GM10248 (cell line): ENCODE measurements around the gene RET.

Source experiments
- CTCF ChIA-PET: fragments of 300-600 bp; sonication (Branson Sonifier 250); formaldehyde crosslinking; extraction: SDS; loops from one replicate; lab custom pipeline; 2021; ENCODE audit warnings: antibody characterized with exemption; lab: Yijun Ruan, JAX
- POLR2A ChIA-PET: fragments of 350-650 bp; sonication (Branson Sonifier 250); formaldehyde crosslinking; extraction: SDS; loops from one replicate; lab custom pipeline; 2020; ENCODE audit warnings: antibody characterized with exemption; lab: Yijun Ruan, JAX
- DNase-seq: peaks from one replicate; pipeline ENCODE4 v3.0.0; 2012; ENCODE audit errors: extremely low spot score
- CTCF ChIP-seq: IDR thresholded peaks from 2 replicates; pipeline ENCODE4 v1.5.1; 2012; ENCODE audit warnings: mild to moderate bottlenecking, low read depth; ENCODE audit errors: extremely low read depth, missing control alignments, control extremely low read depth

RET gene

GRCh38 chr10:43076876-43077420, at the start of gene RET:
TSS of gene RET (plus strand) at chr10:43077069. CDS start at chr10:43077259, 190 bp downstream.
- ChIA-PET POLR2A (no interaction called here), CTCF (no interaction called here)
- DNase-seq: no peak
- no peak for TF ChIP-seq CTCF

- TF ChIP-seq CTCF: no peak
- ChIA-PET POLR2A (no interaction called here), CTCF (no interaction called here)
- DNase-seq: no peak
These were observed 49.4 kb upstream of the RET start for GRCh38 chr10:43027331-43027955.

- no peak for DNase-seq
- no peak for TF ChIP-seq CTCF
- CTCF ChIA-PET: interaction anchor here (1.5 kb wide), 1 partner anchor 9 kb away, joined by 3 read pairs; no protein-coding TSS in a partner anchor
- POLR2A ChIA-PET: no interaction called here
These were observed 48.7 kb upstream of the RET start for GRCh38 chr10:43028143-43028542.

GRCh38 chr10:43029043-43029442, 47.8 kb upstream of the RET start:
- TF ChIP-seq CTCF: no peak
- POLR2A ChIA-PET: no interaction called here
- DNase-seq: no peak
- CTCF ChIA-PET: interaction anchor here (1.5 kb wide), 1 partner anchor 8 kb away, joined by 3 read pairs; no protein-coding TSS in a partner anchor

- no peak for DNase-seq
- TF ChIP-seq CTCF: no peak
- POLR2A ChIA-PET: no interaction called here
- CTCF ChIA-PET: interaction anchor here (1.3 kb wide), 1 partner anchor 25 kb away, joined by 3 read pairs; no protein-coding TSS in a partner anchor
These were observed 44.3 kb upstream of the RET start for GRCh38 chr10:43032613-43033012.

- no peak for DNase-seq
- ChIA-PET POLR2A (no interaction called here), CTCF (interaction anchor here (1.4 to 1.6 kb wide), 2 partner anchors 10 to 13 kb away, joined by 3 read pairs; no protein-coding TSS in a partner anchor)
- no peak for TF ChIP-seq CTCF
These were observed 41.1 kb upstream of the RET start for GRCh38 chr10:43035800-43036199.
